Measurements from ENCODE around the gene CREB3.

Gene CREB3

GRCh38 chr9:35702696-35703095 is 29.8 kb upstream of the CREB3 start:
- no peak for DNase-seq

- no peak for DNase-seq
These were observed 28.4 kb upstream of the CREB3 start for GRCh38 chr9:35703906-35704672.

GRCh38 chr9:35705372-35705771 is 27.1 kb upstream of the CREB3 start:
- DNase-seq = no peak

DNA sequence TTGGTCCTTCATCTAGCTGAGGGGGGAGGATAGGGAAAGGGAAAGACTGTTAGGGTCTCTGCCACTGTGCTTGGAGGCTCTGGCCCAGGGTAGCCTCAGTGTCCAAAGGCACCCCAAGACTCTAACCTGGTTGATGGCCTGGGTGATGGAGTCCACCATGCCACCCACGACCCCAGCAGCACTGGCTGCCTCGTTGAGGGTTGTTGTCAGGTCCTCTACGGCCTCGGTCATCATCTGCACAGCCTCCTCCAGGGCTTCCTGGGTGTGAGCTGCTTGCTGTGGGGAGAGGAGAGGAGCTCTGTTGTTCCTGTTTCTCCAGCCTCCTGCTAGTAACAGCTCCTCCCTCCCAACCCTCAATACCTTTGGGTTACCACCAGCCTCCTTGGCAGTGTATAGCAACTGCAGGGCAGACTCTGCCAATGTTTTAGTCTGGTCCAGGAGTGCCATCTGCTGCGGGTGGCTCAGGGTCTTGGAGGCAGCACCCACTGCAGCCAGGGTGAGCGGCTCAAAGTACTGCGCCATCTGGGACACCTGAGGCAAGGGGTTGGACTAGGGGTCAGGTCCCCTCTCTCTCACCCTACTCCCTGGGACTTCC is 26.5 kb upstream of the CREB3 start:
- DNase-seq = no peak

- DNase-seq = no peak
These were observed 25.5 kb upstream of the CREB3 start for GRCh38 chr9:35706951-35707350.

DNA sequence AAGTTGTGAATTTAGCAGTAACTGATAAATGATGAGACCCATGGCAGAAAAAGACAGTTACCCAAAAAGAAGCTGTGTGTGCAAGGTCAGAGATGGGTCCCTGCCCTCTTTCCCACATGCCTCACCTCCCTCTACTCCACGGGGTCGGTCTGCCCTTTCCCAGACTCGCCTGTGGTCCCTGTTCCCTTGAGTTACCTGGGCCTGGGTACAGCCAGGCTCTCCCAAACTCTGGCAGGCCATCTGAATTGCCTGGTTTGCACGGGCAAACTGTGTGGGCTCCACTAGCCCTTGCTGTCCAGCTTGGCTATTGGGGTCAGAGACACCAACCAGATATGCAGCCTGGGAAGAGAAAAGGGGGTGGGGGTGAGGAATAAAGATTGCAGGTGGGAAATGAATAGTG is 24.3 kb upstream of the CREB3 start:
- DNase-seq = no peak

- no peak for DNase-seq
These were observed 21.5 kb upstream of the CREB3 start for GRCh38 chr9:35710818-35711500.

DNA sequence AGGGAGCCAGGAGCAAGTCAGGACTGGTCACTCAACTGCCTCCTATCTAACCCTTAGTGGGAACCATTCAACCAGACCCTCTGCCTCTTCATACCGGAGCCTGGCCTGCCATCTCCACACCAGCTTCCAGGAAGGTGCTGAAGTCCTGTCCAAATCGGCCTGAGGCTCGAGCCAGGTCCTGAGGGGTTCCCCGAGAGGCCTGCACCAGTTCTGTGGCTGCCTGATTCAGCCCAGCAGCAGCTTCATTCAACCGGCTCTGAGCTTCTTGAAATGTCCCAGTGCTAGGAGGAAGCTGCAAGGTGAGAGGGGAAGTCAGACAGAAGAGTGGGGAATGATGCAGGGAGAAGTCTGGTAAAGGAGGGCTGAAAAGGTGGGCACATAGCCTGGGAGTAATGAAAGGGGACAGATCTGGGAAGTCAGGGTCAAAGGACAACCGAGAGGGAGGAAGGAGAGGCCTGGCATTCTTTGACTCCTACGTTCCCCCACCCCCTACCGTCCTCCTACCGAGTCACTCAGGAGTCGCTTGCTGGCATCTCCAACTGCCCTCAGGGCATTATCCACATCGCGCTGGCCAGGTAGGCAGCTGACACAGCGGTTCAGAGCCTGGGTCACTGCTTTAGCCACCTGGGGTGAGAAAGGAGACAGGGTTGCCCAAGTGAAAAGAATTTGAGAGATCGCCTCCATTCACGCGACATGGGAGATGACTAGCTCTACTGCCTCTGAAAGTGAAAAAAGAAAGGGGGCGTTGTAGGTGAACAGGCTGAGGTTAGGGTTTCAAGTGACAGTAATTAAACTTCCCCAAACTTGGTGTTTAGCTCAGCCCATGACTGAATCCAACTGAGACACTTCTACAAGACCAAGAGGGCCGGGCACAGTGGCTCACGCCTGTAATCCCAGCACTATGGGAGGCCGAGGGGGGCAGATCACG is 20.7 kb upstream of the CREB3 start:
- DNase-seq = no peak

- no peak for DNase-seq
These were observed 19.6 kb upstream of the CREB3 start for GRCh38 chr9:35712762-35713400.

DNA sequence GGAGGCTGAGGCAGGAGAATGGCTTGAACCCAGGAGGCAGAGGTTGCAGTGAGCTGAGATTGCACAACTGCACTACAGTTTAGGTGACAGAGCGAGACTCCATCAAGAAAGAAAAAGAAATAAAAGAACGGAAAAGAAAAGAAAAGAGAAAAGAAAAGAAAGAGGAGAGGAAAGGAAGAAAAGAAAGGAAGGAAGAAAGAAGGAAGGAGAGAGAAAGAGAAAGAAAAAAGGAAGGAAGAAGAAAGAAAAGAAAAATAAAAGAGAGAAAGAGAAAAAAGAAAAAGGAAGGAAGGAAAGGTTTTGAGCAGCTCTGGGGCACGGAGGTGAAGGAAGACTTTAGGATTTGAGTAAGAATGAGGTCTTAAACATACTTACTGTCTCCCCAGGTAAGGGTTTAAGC is 18.9 kb upstream of the CREB3 start:
- DNase-seq = no peak

DNA sequence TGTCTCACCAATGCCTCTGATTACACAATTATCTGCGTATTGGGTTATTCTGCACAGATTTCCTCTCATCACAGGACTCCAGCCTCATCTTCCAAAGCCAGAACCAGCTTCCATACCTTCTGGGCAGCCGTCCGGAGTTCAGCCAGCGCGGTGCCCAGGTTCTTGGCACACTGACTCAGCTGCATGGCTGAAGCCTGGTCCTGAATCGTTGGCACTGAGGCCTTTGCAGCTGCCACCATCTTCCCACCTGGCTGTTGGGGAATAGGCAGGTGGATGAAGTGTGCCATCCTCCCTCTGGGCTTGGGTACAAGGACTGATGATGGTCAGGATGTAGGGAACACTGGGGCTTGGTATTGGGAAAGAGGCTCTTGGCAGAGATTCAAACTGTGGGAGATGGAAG is 18.3 kb upstream of the CREB3 start:
- no peak for DNase-seq

GRCh38 chr9:35714579-35715252 is 17.8 kb upstream of the CREB3 start:
- DNase-seq = no peak

- DNase-seq = no peak
These were observed 16.2 kb upstream of the CREB3 start for GRCh38 chr9:35716230-35716629.

GRCh38 chr9:35717132-35717870 is 15.2 kb upstream of the CREB3 start:
- no peak for DNase-seq

- no peak for DNase-seq
These were observed 13.6 kb upstream of the CREB3 start for GRCh38 chr9:35718721-35719511.

GRCh38 chr9:35719546-35719945 is 12.9 kb upstream of the CREB3 start:
- no peak for DNase-seq

GRCh38 chr9:35723426-35723825 is 9.0 kb upstream of the CREB3 start:
- DNase-seq = no peak

DNA sequence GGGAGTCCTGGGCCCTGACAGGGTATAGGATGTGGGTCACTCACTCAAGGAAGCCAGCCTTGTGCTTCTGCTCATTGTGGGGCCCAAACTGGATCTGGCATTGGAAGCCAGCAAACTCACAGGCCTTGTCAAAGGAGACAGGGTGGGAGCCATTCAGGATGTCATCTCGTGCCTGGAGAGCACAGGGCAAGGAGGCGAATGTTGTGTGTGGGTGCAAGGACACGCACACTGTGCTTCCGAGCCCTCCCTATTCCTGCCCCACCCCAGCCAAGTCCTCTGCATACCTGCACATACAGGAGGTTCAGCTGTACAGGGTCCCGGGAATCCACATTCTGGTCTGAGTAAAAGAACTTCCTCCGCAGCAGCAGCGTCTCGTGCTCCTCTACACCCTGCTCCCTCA is 8.6 kb upstream of the CREB3 start:
- DNase-seq = no peak

DNA sequence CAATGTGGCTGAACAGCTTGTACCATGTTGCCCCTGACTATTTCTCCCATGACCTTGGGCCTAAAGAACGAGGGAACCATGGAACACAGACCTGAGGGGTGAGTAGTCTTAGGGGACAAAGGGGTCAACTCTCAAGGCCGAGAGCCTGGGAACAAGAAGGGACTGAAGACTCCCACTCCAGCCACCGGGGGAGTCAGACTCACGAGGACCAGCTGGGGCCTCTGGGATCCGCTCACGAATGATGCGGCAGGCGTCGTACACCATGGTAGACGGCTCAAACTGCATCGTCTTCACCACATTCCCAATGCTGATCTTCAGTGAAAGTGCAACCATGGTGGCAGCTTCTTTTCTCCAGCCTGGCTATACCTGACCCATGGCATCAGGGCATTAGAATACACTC is 7.1 kb upstream of the CREB3 start:
- DNase-seq = no peak

- no peak for DNase-seq
These were observed 5.5 kb upstream of the CREB3 start for GRCh38 chr9:35726931-35727330.

GRCh38 chr9:35727676-35728040 is 4.8 kb upstream of the CREB3 start:
- no peak for DNase-seq
